ENCODE data around the gene SRD5A1.

Gene SRD5A1

DNA sequence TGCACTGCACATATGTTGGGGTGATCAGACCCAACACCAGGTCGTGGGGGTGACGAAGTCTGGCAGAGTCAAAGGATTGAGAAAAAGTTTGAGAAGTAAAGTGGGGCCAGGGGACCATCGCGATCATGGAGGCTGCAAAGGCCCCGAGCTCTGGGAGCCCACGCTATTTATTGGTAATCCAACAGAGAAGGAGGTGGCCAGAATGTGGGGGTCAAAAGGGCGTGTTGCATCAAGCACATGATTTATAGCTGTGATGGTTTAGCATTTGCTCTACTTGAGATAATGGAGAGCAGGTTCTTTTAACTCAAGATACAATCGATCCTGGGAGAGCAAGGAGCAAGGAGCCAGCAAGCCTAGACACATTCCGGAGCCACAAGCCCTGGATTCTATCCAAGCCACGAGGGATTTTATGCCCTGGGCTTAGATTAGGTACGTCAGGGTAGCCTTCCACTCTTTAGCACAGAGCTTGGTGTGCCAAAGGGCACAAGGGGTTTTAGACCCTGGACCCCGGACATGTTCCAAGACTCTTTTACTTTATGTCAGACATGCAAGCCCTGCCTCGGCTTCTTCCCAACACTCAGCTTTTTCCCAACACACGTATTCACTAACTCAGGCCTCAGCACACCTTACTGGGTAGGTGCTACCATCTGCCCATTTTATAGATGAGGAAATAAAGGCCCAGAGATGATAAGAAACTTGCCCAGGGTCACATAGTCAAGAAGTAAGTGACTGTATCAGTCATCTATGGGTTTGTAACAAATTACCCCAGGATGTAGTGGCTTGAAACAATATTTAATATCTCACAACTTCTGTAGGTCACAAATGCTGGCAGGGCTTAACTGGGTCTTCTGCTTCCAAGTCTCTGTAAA is 39.9 kb upstream of the SRD5A1 start:
- Histone ChIP-seq H3K9me3 (no peaks in the 10 kb centered on the region), H3K27ac (no peak overlapping the region), H3K4me3 (ENCODE audit: low read depth in 1 of 2, low read length in 1 of 2) (no peak overlapping the region), H3K36me3 (peaks cover 24% of the 10 kb centered on the region), H3K27me3 (peaks cover 30% of the 10 kb centered on the region), H3K4me1 (ENCODE audit: control insufficient read depth in 1 of 2, insufficient read depth in 1 of 2, low read depth in 1 of 2, low read length in 1 of 2) (no peaks in the 10 kb centered on the region)
- TF ChIP-seq CTCF (IDR thresholded peaks at IDR 0.05), result no peak

GRCh38 chr5:6594066-6594465 is 39.2 kb upstream of the SRD5A1 start:
- peaks cover 29% of the 10 kb centered on the region for H3K27me3 ChIP-seq
- no peak for TF ChIP-seq CTCF (IDR thresholded peaks at IDR 0.05)
- H3K36me3 ChIP-seq, result peaks cover 31% of the 10 kb centered on the region

DNA sequence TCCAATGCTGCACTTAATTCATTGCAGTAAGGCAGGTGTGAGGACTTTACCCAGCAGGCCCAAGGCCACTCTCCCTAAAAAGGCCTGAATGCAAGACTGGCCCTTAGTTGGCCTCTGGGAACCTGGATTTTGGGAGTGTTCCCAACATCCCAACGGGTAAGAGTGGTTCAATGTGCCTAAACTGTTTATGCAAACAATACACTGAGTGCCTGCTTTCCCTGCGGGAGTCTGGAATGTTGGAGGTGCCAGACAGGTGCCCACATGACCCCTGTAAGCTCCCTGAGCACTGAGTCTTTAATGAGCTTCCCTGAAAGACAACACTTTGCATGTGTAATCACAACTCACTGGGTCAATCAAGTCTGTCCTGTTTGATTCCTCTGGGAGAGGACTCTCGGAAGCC is 37.8 kb upstream of the SRD5A1 start:
- H3K36me3 ChIP-seq, result peaks cover 44% of the 10 kb centered on the region
- no peak overlapping the region for H3K4me3 ChIP-seq (ENCODE audit: low read depth in 1 of 2, low read length in 1 of 2)
- no peak for TF ChIP-seq CTCF (IDR thresholded peaks at IDR 0.05)

More at GRCh38 chr5:6594066-6594465, 39.2 kb upstream of the SRD5A1 start:
- H3K4me1 ChIP-seq (ENCODE audit: control insufficient read depth in 1 of 2, insufficient read depth in 1 of 2, low read depth in 1 of 2, low read length in 1 of 2), result no peaks in the 10 kb centered on the region
- no peak overlapping the region for H3K4me3 ChIP-seq (ENCODE audit: low read depth in 1 of 2, low read length in 1 of 2)
- no peak overlapping the region for H3K27ac ChIP-seq
- no peaks in the 10 kb centered on the region for H3K9me3 ChIP-seq

GRCh38 chr5:6596388-6596787 is 36.9 kb upstream of the SRD5A1 start:
- no peak overlapping the region for H3K27ac ChIP-seq
- no peaks in the 10 kb centered on the region for H3K9me3 ChIP-seq
- H3K4me1 ChIP-seq (ENCODE audit: control insufficient read depth in 1 of 2, insufficient read depth in 1 of 2, low read depth in 1 of 2, low read length in 1 of 2), result no peaks in the 10 kb centered on the region
- peaks cover 54% of the 10 kb centered on the region for H3K36me3 ChIP-seq
- H3K4me3 ChIP-seq (ENCODE audit: low read depth in 1 of 2, low read length in 1 of 2), result no peak overlapping the region
- H3K27me3 ChIP-seq, result peaks cover 17% of the 10 kb centered on the region
- TF ChIP-seq CTCF (IDR thresholded peaks at IDR 0.05), result no peak

More for the DNA sequence above, 37.8 kb upstream of the SRD5A1 start:
- H3K27ac ChIP-seq, result no peak overlapping the region
- H3K27me3 ChIP-seq, result peaks cover 26% of the 10 kb centered on the region
- H3K4me1 ChIP-seq (ENCODE audit: control insufficient read depth in 1 of 2, insufficient read depth in 1 of 2, low read depth in 1 of 2, low read length in 1 of 2), result no peaks in the 10 kb centered on the region
- no peaks in the 10 kb centered on the region for H3K9me3 ChIP-seq

GRCh38 chr5:6597557-6597956 is 35.7 kb upstream of the SRD5A1 start:
- TF ChIP-seq CTCF (IDR thresholded peaks at IDR 0.05), result no peak
- Histone ChIP-seq H3K27me3 (peaks cover 6% of the 10 kb centered on the region), H3K4me1 (ENCODE audit: control insufficient read depth in 1 of 2, insufficient read depth in 1 of 2, low read depth in 1 of 2, low read length in 1 of 2) (no peaks in the 10 kb centered on the region), H3K27ac (no peak overlapping the region), H3K9me3 (no peaks in the 10 kb centered on the region), H3K4me3 (ENCODE audit: low read depth in 1 of 2, low read length in 1 of 2) (no peak overlapping the region), H3K36me3 (peaks cover 66% of the 10 kb centered on the region)
